Measurements from ENCODE around the gene GPR85.

The GPR85 gene

DNA sequence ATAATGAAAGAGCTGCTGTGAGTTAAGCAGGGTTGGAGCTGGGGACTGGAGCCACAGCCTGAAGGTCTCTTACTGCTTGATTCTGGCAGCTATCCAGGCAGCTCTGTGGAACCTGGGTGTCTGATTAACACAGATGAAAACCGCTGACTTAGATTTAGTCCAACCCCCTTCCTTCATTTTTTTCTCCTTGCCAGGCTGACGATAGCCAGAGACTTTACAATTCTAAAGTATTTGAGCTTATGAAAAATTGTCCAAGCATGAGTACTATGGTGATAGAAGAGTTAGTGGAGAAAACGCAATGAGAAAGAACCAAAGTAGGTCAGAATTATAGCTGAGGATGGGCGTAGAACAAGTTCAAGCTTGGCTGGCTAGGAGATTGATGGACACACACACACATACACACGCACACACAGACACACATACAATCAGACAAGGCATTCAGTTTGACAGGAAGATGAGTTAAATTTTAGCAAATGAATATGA, 13.5 kb upstream of the GPR85 start:
- Histone ChIP-seq H3K27me3 (ENCODE audit: control insufficient read depth in 1 of 2, insufficient read depth in 1 of 2, low read length in 2 of 2) (peaks cover 0 to 4% of the 10 kb centered on the region in 2 experiments), H4K8ac (ENCODE audit: low read length) (no peak overlapping the region), H3K4me3 (ENCODE audit: insufficient read depth in 1 of 2, low read depth in 1 of 2, low read length in 2 of 2) (peak overlapping the region in 1 of 2 experiments; percentile 20), H2BK15ac (ENCODE audit: low read depth, poor library complexity, severe bottlenecking) (no peak overlapping the region), H3K36me3 (ENCODE audit: control insufficient read depth in 1 of 2, insufficient read depth in 2 of 2, low read depth in 1 of 2, low read length in 2 of 2) (no peaks in the 10 kb centered on the region), H2AK5ac (ENCODE audit: low read length, severe bottlenecking) (no peak overlapping the region), H3K4me2 (ENCODE audit: low read length, poor library complexity, severe bottlenecking) (no peak overlapping the region), H3K9ac (ENCODE audit: low read length) (peak overlapping the region; percentile 15), H2BK120ac (ENCODE audit: low read depth, low read length) (no peak overlapping the region), H2BK12ac (ENCODE audit: low read length in 2 of 2) (no peak overlapping the region), H4K91ac (ENCODE audit: low read length) (no peak overlapping the region), H3K9me3 (ENCODE audit: control insufficient read depth, low read length) (no peaks in the 10 kb centered on the region), H3K23ac (ENCODE audit: low read length in 2 of 2) (no peak overlapping the region), H3K4me1 (ENCODE audit: control insufficient read depth, insufficient read depth, low read depth, low read length) (no peaks in the 10 kb centered on the region), H3K18ac (ENCODE audit: low read depth in 1 of 2, low read length in 2 of 2) (no peak overlapping the region), H3K14ac (ENCODE audit: low read length in 2 of 2) (no peak overlapping the region), H2BK5ac (ENCODE audit: low read depth, low read length, poor library complexity, severe bottlenecking) (no peak overlapping the region), H3K4ac (ENCODE audit: low read depth in 1 of 2, low read length in 2 of 2) (no peak overlapping the region), H3K27ac (ENCODE audit: low read length, poor library complexity, severe bottlenecking) (no peak overlapping the region), H3K79me1 (replicated peaks; ENCODE audit: low read length, poor library complexity, severe bottlenecking) (no peaks in the 10 kb centered on the region), H2AFZ (ENCODE audit: low read depth, low read length) (no peak overlapping the region)
- DNase-seq: no peak
- WGBS: 100% methylated on average over 1 of the region's 5 CpGs

DNA sequence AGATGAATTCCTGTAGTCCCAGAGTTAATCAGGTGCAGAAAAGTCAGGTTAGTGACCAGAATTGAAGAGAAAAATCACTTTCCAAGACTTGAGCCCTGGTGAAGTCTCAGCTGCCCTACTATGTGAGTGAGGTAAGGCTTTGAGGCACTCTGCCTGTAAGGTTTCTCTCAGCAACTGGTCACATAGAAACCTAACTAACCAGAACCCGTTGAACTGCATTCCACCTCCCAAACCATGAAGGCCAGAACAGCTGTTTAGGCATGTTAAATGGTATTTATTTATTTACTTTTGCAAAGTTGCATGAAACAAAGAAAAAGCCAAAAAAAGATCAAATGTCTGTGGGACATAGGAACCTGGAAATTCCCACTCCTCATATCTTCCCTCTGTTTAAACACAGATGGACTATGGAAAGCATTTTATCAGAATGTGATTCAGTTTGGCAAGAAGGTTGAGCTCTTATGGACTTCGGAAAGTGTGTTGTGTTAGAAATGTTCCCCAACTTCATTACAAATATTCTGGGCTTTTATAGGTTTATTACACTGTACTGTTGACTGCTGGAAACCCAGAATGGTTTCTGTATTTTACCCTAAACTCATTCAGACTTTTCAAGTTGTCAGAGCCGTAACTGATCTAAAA, 12.8 kb upstream of the GPR85 start:
- H2AFZ ChIP-seq (ENCODE audit: low read depth, low read length): no peak overlapping the region
- H4K8ac ChIP-seq (ENCODE audit: low read length): no peak overlapping the region
- no peak overlapping the region for H4K91ac ChIP-seq (ENCODE audit: low read length)
- H3K4ac ChIP-seq (ENCODE audit: low read depth in 1 of 2, low read length in 2 of 2): no peak overlapping the region
- H3K18ac ChIP-seq (ENCODE audit: low read depth in 1 of 2, low read length in 2 of 2): no peak overlapping the region
- no peak overlapping the region for H2BK15ac ChIP-seq (ENCODE audit: low read depth, poor library complexity, severe bottlenecking)
- H2AK5ac ChIP-seq (ENCODE audit: low read length, severe bottlenecking): no peak overlapping the region
- no peak for DNase-seq
- H2BK5ac ChIP-seq (ENCODE audit: low read depth, low read length, poor library complexity, severe bottlenecking): no peak overlapping the region
- H2BK12ac ChIP-seq (ENCODE audit: low read length in 2 of 2): no peak overlapping the region
- no peaks in the 10 kb centered on the region for H3K4me1 ChIP-seq (ENCODE audit: control insufficient read depth, insufficient read depth, low read depth, low read length)
- no peaks in the 10 kb centered on the region for H3K79me1 ChIP-seq (replicated peaks; ENCODE audit: low read length, poor library complexity, severe bottlenecking)
- no peak overlapping the region for H3K23ac ChIP-seq (ENCODE audit: low read length in 2 of 2)
- no peak overlapping the region for H3K9ac ChIP-seq (ENCODE audit: low read length)
- H3K36me3 ChIP-seq (ENCODE audit: control insufficient read depth in 1 of 2, insufficient read depth in 2 of 2, low read depth in 1 of 2, low read length in 2 of 2): no peaks in the 10 kb centered on the region
- no peak overlapping the region for H2BK120ac ChIP-seq (ENCODE audit: low read depth, low read length)
- no peak overlapping the region for H3K14ac ChIP-seq (ENCODE audit: low read length in 2 of 2)
- no peak overlapping the region for H3K27ac ChIP-seq (ENCODE audit: low read length, poor library complexity, severe bottlenecking)
- H3K4me2 ChIP-seq (ENCODE audit: low read length, poor library complexity, severe bottlenecking): no peak overlapping the region
- H3K27me3 ChIP-seq (ENCODE audit: control insufficient read depth in 1 of 2, insufficient read depth in 1 of 2, low read length in 2 of 2): peaks cover 0 to 4% of the 10 kb centered on the region in 2 experiments
- WGBS: no CpG with 5 or more reads among the region's 3 CpGs
- no peaks in the 10 kb centered on the region for H3K9me3 ChIP-seq (ENCODE audit: control insufficient read depth, low read length)
- no peak overlapping the region for H3K4me3 ChIP-seq (ENCODE audit: insufficient read depth in 1 of 2, low read depth in 1 of 2, low read length in 2 of 2)

DNA sequence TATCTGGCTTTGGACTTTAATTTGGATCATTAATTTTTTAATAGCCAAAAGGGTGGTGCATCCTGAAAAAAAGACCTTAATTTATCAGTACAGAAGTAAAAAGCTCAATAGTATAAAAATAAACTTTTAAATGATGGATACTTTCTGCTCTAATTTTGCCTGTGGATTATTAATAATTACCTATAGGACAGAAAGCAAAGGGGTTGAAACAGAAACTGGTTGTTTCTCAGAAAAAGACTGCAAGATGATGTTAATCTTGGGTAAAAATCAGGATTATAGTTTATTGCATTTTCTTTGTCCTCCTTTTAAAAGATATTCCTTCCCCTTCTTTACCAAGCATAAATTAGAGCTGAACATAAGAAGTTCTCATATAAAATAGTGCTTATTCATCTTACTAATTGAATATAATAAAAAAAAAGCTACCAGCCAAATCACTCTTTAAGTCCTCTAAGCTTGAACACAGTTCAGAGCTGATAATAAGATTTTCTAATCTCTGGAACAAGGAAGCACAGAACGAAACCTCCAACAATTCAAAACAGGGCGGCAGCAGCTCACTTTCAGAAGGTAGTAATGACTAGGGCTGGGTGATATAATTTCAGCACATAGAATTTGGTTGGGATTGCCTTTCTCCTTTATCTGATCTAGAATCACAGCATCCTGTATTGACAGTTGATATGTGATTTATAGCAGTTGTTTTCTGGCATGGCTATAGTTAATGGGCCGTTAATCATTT, 8.1 kb upstream of the GPR85 start:
- no peaks in the 10 kb centered on the region for H3K9me3 ChIP-seq (ENCODE audit: control insufficient read depth, low read length)
- H3K4ac ChIP-seq (ENCODE audit: low read depth in 1 of 2, low read length in 2 of 2): no peak overlapping the region
- no peak overlapping the region for H2BK5ac ChIP-seq (ENCODE audit: low read depth, low read length, poor library complexity, severe bottlenecking)
- WGBS: 85% methylated on average over 2 of the region's 3 CpGs
- no peak for DNase-seq
- no peak overlapping the region for H3K4me3 ChIP-seq (ENCODE audit: insufficient read depth in 1 of 2, low read depth in 1 of 2, low read length in 2 of 2)
- no peak overlapping the region for H3K14ac ChIP-seq (ENCODE audit: low read length in 2 of 2)
- H3K4me1 ChIP-seq (ENCODE audit: control insufficient read depth, insufficient read depth, low read depth, low read length): no peaks in the 10 kb centered on the region
- no peak overlapping the region for H4K8ac ChIP-seq (ENCODE audit: low read length)
- H4K91ac ChIP-seq (ENCODE audit: low read length): no peak overlapping the region
- no peak overlapping the region for H2BK120ac ChIP-seq (ENCODE audit: low read depth, low read length)
- no peak overlapping the region for H3K27ac ChIP-seq (ENCODE audit: low read length, poor library complexity, severe bottlenecking)
- no peaks in the 10 kb centered on the region for H3K27me3 ChIP-seq (ENCODE audit: control insufficient read depth in 1 of 2, insufficient read depth in 1 of 2, low read length in 2 of 2)
- no peak overlapping the region for H2AK5ac ChIP-seq (ENCODE audit: low read length, severe bottlenecking)
- no peaks in the 10 kb centered on the region for H3K79me1 ChIP-seq (replicated peaks; ENCODE audit: low read length, poor library complexity, severe bottlenecking)
- no peak overlapping the region for H2AFZ ChIP-seq (ENCODE audit: low read depth, low read length)
- no peak overlapping the region for H3K18ac ChIP-seq (ENCODE audit: low read depth in 1 of 2, low read length in 2 of 2)
- H3K9ac ChIP-seq (ENCODE audit: low read length): no peak overlapping the region
- H2BK12ac ChIP-seq (ENCODE audit: low read length in 2 of 2): no peak overlapping the region
- H3K36me3 ChIP-seq (ENCODE audit: control insufficient read depth in 1 of 2, insufficient read depth in 2 of 2, low read depth in 1 of 2, low read length in 2 of 2): no peaks in the 10 kb centered on the region
- H3K23ac ChIP-seq (ENCODE audit: low read length in 2 of 2): no peak overlapping the region
- no peak overlapping the region for H3K4me2 ChIP-seq (ENCODE audit: low read length, poor library complexity, severe bottlenecking)
- no peak overlapping the region for H2BK15ac ChIP-seq (ENCODE audit: low read depth, poor library complexity, severe bottlenecking)

DNA sequence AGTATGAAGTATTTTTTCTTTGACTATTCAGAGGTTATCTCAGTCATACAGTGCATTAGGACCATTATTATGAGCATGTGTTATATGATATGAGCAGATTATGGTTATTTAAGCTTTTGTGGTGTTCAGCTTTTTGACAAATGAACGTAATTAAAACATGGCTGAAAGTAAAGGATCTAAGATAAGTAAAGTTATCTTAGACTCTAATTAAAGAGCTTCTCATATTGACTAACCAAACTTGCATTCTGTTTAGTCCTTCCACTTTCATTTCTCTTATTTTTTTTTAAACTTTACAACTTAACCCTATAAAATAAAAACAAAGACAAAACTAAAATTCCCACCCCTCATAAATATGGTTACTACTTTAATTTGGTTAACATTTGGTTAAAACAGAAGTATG, 6.9 kb upstream of the GPR85 start:
- no peak for DNase-seq
- no peak overlapping the region for H3K23ac ChIP-seq (ENCODE audit: low read length in 2 of 2)
- H3K27ac ChIP-seq (ENCODE audit: low read length, poor library complexity, severe bottlenecking): no peak overlapping the region
- H2BK15ac ChIP-seq (ENCODE audit: low read depth, poor library complexity, severe bottlenecking): no peak overlapping the region
- H3K4ac ChIP-seq (ENCODE audit: low read depth in 1 of 2, low read length in 2 of 2): no peak overlapping the region
- no peak overlapping the region for H3K4me2 ChIP-seq (ENCODE audit: low read length, poor library complexity, severe bottlenecking)
- H3K9ac ChIP-seq (ENCODE audit: low read length): no peak overlapping the region
- WGBS: no CpG with 5 or more reads among the region's 1 CpG
- H3K14ac ChIP-seq (ENCODE audit: low read length in 2 of 2): no peak overlapping the region
- H3K36me3 ChIP-seq (ENCODE audit: control insufficient read depth in 1 of 2, insufficient read depth in 2 of 2, low read depth in 1 of 2, low read length in 2 of 2): no peaks in the 10 kb centered on the region
- no peaks in the 10 kb centered on the region for H3K79me1 ChIP-seq (replicated peaks; ENCODE audit: low read length, poor library complexity, severe bottlenecking)
- no peaks in the 10 kb centered on the region for H3K9me3 ChIP-seq (ENCODE audit: control insufficient read depth, low read length)
- no peak overlapping the region for H3K4me3 ChIP-seq (ENCODE audit: insufficient read depth in 1 of 2, low read depth in 1 of 2, low read length in 2 of 2)
- H4K8ac ChIP-seq (ENCODE audit: low read length): no peak overlapping the region
- no peak overlapping the region for H2BK12ac ChIP-seq (ENCODE audit: low read length in 2 of 2)
- no peak overlapping the region for H2BK120ac ChIP-seq (ENCODE audit: low read depth, low read length)
- no peak overlapping the region for H2AFZ ChIP-seq (ENCODE audit: low read depth, low read length)
- no peak overlapping the region for H2BK5ac ChIP-seq (ENCODE audit: low read depth, low read length, poor library complexity, severe bottlenecking)
- H3K18ac ChIP-seq (ENCODE audit: low read depth in 1 of 2, low read length in 2 of 2): no peak overlapping the region
- no peaks in the 10 kb centered on the region for H3K4me1 ChIP-seq (ENCODE audit: control insufficient read depth, insufficient read depth, low read depth, low read length)
- no peak overlapping the region for H2AK5ac ChIP-seq (ENCODE audit: low read length, severe bottlenecking)
- no peaks in the 10 kb centered on the region for H3K27me3 ChIP-seq (ENCODE audit: control insufficient read depth in 1 of 2, insufficient read depth in 1 of 2, low read length in 2 of 2)
- no peak overlapping the region for H4K91ac ChIP-seq (ENCODE audit: low read length)

Data from mesenchymal stem cell (in vitro differentiated cells and primary cell).